RPMI7951 (cell line): Measurements from ENCODE around the gene JARID2. TPM values are rescaled to one million over a fixed set of nuclear protein-coding genes. Genes with fewer than 3 reads are reported as not detected.
"Not testable (repeated sequence)": the region's sequence is repeated elsewhere in the genome, so short reads cannot be mapped to it uniquely, and the experiment has no call there.

Source experiments
- DNase-seq: peaks from one replicate; pipeline ENCODE4 v3.0.0-alpha.2; 2012; ENCODE audit warnings: low read depth
- total RNA-seq: library from RNA; depleted of rRNA; stranded (reverse); fragments of >200 nt; shearing (Covaris generic); gene quantifications from 2 replicates; pipeline ENCODE4 v1.2.3, GENCODE V29; 2014

The JARID2 gene
- total RNA-seq, 1 experiment from 2014 or later, result 10.6 TPM

- DNase-seq, result peak; percentile 89
Measured at GRCh38 chr6:15536198-15536955, 290.5 kb downstream of the JARID2 start.

GRCh38 chr6:15538106-15538505 lies 292.2 kb downstream of the JARID2 start:
- DNase-seq, result no peak

GRCh38 chr6:15538766-15539495 lies 293.1 kb downstream of the JARID2 start:
- no peak for DNase-seq

GRCh38 chr6:15539722-15540270 lies 293.9 kb downstream of the JARID2 start:
- no peak for DNase-seq

GRCh38 chr6:15543332-15543917 lies 297.6 kb downstream of the JARID2 start:
- DNase-seq, result not testable (repeated sequence)

- no peak for DNase-seq
Measured at GRCh38 chr6:15544321-15544900, 298.5 kb downstream of the JARID2 start.

- no peak for DNase-seq
Measured at GRCh38 chr6:15546591-15546990, 300.7 kb downstream of the JARID2 start.

- DNase-seq, result no peak
Measured at GRCh38 chr6:15547400-15547799, 301.5 kb downstream of the JARID2 start.

GRCh38 chr6:15549371-15549770 lies 303.5 kb downstream of the JARID2 start:
- DNase-seq, result no peak

GRCh38 chr6:15550546-15551123 lies 304.8 kb downstream of the JARID2 start:
- no peak for DNase-seq

- no peak for DNase-seq
Measured at GRCh38 chr6:15551262-15551661, 305.4 kb downstream of the JARID2 start.

GRCh38 chr6:15551798-15552197 lies 305.9 kb downstream of the JARID2 start:
- DNase-seq, result peak; percentile 14

GRCh38 chr6:15553031-15553430 lies 307.2 kb downstream of the JARID2 start:
- DNase-seq, result no peak

- DNase-seq, result no peak
Measured at GRCh38 chr6:15553736-15554294, 307.9 kb downstream of the JARID2 start.

- no peak for DNase-seq
Measured at GRCh38 chr6:15554728-15555100, 308.8 kb downstream of the JARID2 start.

- DNase-seq, result no peak
Measured at GRCh38 chr6:15555101-15556038, 309.5 kb downstream of the JARID2 start.

GRCh38 chr6:15556711-15557110 lies 310.8 kb downstream of the JARID2 start:
- DNase-seq, result no peak

- no peak for DNase-seq
Measured at GRCh38 chr6:15557174-15557573, 311.3 kb downstream of the JARID2 start.

GRCh38 chr6:15560713-15561112 lies 314.8 kb downstream of the JARID2 start:
- DNase-seq, result no peak

- no peak for DNase-seq
Measured at GRCh38 chr6:15561447-15562199, 315.8 kb downstream of the JARID2 start.
